Peyer's patch (tissue), 4 donors: ENCODE data around the gene TMEFF1.

Experiments used
- CTCF ChIP-seq, 6 experiments: fragments of 450-650 bp in 4 of 6; fragments of 200-600 bp in 2 of 6; sonication (generic) in 1 of 6; IDR thresholded peaks; one replicate each; pipeline ENCODE4 v1.5.1; 2017 to 2019; ENCODE audit warnings: antibody characterized with exemption in 6 of 6, mild to moderate bottlenecking in 3 of 6, moderate library complexity in 1 of 6
- POLR2A ChIP-seq, 2 donors: fragments of 450-650 bp; IDR thresholded peaks; one replicate each; pipeline ENCODE4 v1.5.1; 2017; ENCODE audit warnings: antibody characterized with exemption in 2 of 2, mild to moderate bottlenecking in 2 of 2, moderate library complexity in 2 of 2

GRCh38 chr9:100557053-100557452 is 84.1 kb downstream of the TMEFF1 start:
- no peak for TF ChIP-seq CTCF (IDR thresholded peaks at IDR 0.05)
- no peak for TF ChIP-seq POLR2A (IDR thresholded peaks at IDR 0.05)
